HepG2 (cell line): ENCODE data around the gene CADM1. TPM values are rescaled to one million over a fixed set of nuclear protein-coding genes. Genes with fewer than 3 reads are reported as not detected.
A peak's percentile ranks its signal among the peaks of the same experiment; 100 is the strongest.

Experiments
- FOXJ3 ChIP-seq: sonication (generic); formaldehyde crosslinking; IDR thresholded peaks from 2 replicates; pipeline ENCODE4 v1.4.0; 2020; ENCODE audit warnings: missing genetic modification reagents, mild to moderate bottlenecking, borderline replicate concordance
- ISX ChIP-seq: sonication (generic); formaldehyde crosslinking; conservative IDR thresholded peaks from 2 replicates; pipeline ENCODE4 v1.5.0; 2020; ENCODE audit warnings: missing genetic modification reagents
- NR2F1 ChIP-seq, 2 experiments: fragments of 450-650 bp in 1 of 2; formaldehyde crosslinking in 1 of 2; IDR thresholded peaks; 2 replicates each; pipeline versions ENCODE4 v1.5.0 to v1.6.1; 2016 to 2020; ENCODE audit warnings: mild to moderate bottlenecking in 1 of 2, missing compliant biosample characterization in 1 of 2, missing genetic modification reagents in 1 of 2, moderate library complexity in 1 of 2
- PHF5A ChIP-seq: IDR thresholded peaks from one replicate; pipeline ENCODE4 v1.6.1; 2018; ENCODE audit warnings: low read depth, missing genetic modification reagents; ENCODE audit not compliant: unreplicated experiment
- PRDM15 ChIP-seq: sonication (generic); formaldehyde crosslinking; IDR thresholded peaks from 2 replicates; pipeline ENCODE4 v1.4.0; 2020; ENCODE audit warnings: missing genetic modification reagents
- PRDM4 ChIP-seq: sonication (generic); formaldehyde crosslinking; IDR thresholded peaks from 2 replicates; pipeline ENCODE4 v1.9.0; 2021; ENCODE audit warnings: missing genetic modification reagents, borderline replicate concordance
- SOX6 ChIP-seq, 2 experiments: fragments of 450-650 bp in 1 of 2; sonication (generic) in 1 of 2; formaldehyde crosslinking in 1 of 2; IDR thresholded peaks; 2 replicates each; pipeline versions ENCODE4 v1.4.0 to v1.6.1; 2017 to 2020; ENCODE audit warnings: antibody characterized with exemption in 1 of 2, mild to moderate bottlenecking in 1 of 2, missing genetic modification reagents in 1 of 2
- ZBTB10 ChIP-seq: sonication (generic); formaldehyde crosslinking; IDR thresholded peaks from 2 replicates; pipeline ENCODE4 v1.4.0; 2020; ENCODE audit warnings: missing genetic modification reagents, borderline replicate concordance
- ZBTB37 ChIP-seq: sonication (generic); formaldehyde crosslinking; IDR thresholded peaks from 2 replicates; pipeline ENCODE4 v1.4.0; 2020; ENCODE audit warnings: mild to moderate bottlenecking, missing genetic modification reagents
- ZNF160 ChIP-seq: sonication (generic); formaldehyde crosslinking; IDR thresholded peaks from 2 replicates; pipeline ENCODE4 v1.8.0; 2022; ENCODE audit warnings: mild to moderate bottlenecking, inconsistent platforms, missing genetic modification reagents
- ZNF234 ChIP-seq: sonication (generic); formaldehyde crosslinking; conservative IDR thresholded peaks from 2 replicates; pipeline ENCODE4 v1.5.1; 2020; ENCODE audit warnings: mild to moderate bottlenecking, missing genetic modification reagents
- ZNF281 ChIP-seq: sonication (generic); formaldehyde crosslinking; IDR thresholded peaks from 2 replicates; pipeline ENCODE4 v1.4.0; 2020; ENCODE audit warnings: missing genetic modification reagents, borderline replicate concordance
- ZNF691 ChIP-seq: sonication (generic); formaldehyde crosslinking; IDR thresholded peaks from 2 replicates; pipeline ENCODE4 v1.4.0; 2020; ENCODE audit warnings: missing genetic modification reagents, low read depth, mild to moderate bottlenecking, borderline replicate concordance
- polyA plus RNA-seq, 8 experiments: library from polyadenylated mRNA; depleted of rRNA in 3 of 8; stranded (reverse) in 7 of 8; unstranded in 1 of 8; fragments of >200 nt; fragmentation: Illumina TruSeq in 4 of 8; extraction: Trizol in 4 of 8; gene quantifications; 2 replicates each; pipeline versions ENCODE4 v1.2.1 to v1.2.3, GENCODE V29; 2011 to 2016; ENCODE audit warnings: low read depth in 4 of 8, missing spikeins in 1 of 8, mixed read lengths in 1 of 8; ENCODE audit not compliant: insufficient read depth in 1 of 8
- total RNA-seq, 5 experiments: library from RNA; depleted of rRNA; stranded (reverse); fragments of >200 nt; fragmentation: Illumina TruSeq; extraction: Trizol; gene quantifications; 2 replicates each; pipeline ENCODE4 v1.2.3, GENCODE V29; 2016; ENCODE audit warnings: low read depth in 1 of 5

CADM1 gene
- total and polyA plus RNA-seq, 2 of the 13 experiments (the other 11 are each of a cell fraction or from before 2014, with no cell fraction given) = 71.3 to 122 TPM

GRCh38 chr11:115409691-115410220 is 94.5 kb downstream of the CADM1 start (continued):
- TF ChIP-seq ZBTB37 (CRISPR knock-in tag) (no peak), ZBTB10 (CRISPR knock-in tag) (no peak), ZNF281 (CRISPR knock-in tag) (peak; percentile 54; the same call in 1 of the 2 replicates), NR2F1 (CRISPR knock-in tag; IDR thresholded peaks at IDR 0.05) (peak; percentile 13 to 68; a peak in 2 of 4 replicates), PRDM4 (no peak), ZNF691 (CRISPR knock-in tag) (no peak), PHF5A (peak; percentile 87), ISX (CRISPR knock-in tag) (no peak), PRDM15 (CRISPR knock-in tag) (no peak), ZNF234 (no peak), ZNF160 (CRISPR knock-in tag) (no peak), SOX6 (IDR thresholded peaks at IDR 0.05) (no peak), SOX6 (CRISPR knock-in tag; IDR thresholded peaks at IDR 0.05) (peak; percentile 69), FOXJ3 (CRISPR knock-in tag) (peak; percentile 82; the same call in 1 of the 2 replicates)
